ENCODE results near the gene TERF2IP. TPM values are rescaled to one million over a fixed set of nuclear protein-coding genes. Genes with fewer than 3 reads are reported as not detected.

Gene TERF2IP
- total RNA-seq, 1 donor from 2014 or later = 44.8 TPM

DNA sequence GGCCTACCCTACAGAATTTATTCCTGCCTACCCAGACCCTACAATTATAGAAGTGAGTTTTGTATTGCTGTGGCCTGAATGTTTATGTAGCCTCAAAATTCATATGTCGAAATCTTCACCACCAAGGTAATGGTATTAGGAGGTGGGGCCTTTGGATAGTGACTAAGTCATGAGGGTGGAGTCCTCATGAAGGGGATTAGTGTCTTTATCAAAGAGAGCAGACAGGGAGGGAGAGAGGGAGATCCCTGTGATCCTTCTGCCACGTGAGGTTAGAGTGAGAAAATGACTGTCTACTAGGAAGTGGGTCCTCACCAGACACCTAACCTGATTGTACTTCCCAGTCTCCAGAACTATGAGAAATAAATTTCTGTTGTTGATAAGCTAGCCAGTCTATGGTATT lies 54.7 kb downstream of the TERF2IP start:
- no peaks in the 10 kb centered on the region for H3K9me3 Mint-ChIP-seq
- no peak for DNase-seq (ENCODE audit: extremely low spot score, unreplicated experiment)
- H3K27me3 Mint-ChIP-seq = no peaks in the 10 kb centered on the region
- no peak overlapping the region for H3K4me3 Mint-ChIP-seq
- H3K36me3 Mint-ChIP-seq = no peaks in the 10 kb centered on the region
- TF ChIP-seq CTCF (conservative IDR thresholded peaks at IDR 0.05) = no peak
- H3K4me1 Mint-ChIP-seq (ENCODE audit: unreplicated experiment) = no peaks in the 10 kb centered on the region
- H3K27ac Mint-ChIP-seq = no peak overlapping the region

GRCh38 chr16:75703306-75703705 lies 55.7 kb downstream of the TERF2IP start:
- no peaks in the 10 kb centered on the region for H3K9me3 Mint-ChIP-seq
- no peaks in the 10 kb centered on the region for H3K27me3 Mint-ChIP-seq
- H3K4me3 Mint-ChIP-seq = no peak overlapping the region
- H3K36me3 Mint-ChIP-seq = no peaks in the 10 kb centered on the region
- H3K27ac Mint-ChIP-seq = no peak overlapping the region
- DNase-seq (ENCODE audit: extremely low spot score, unreplicated experiment) = no peak
- no peaks in the 10 kb centered on the region for H3K4me1 Mint-ChIP-seq (ENCODE audit: unreplicated experiment)
- TF ChIP-seq CTCF (conservative IDR thresholded peaks at IDR 0.05) = no peak

Other genes starting within 250 kb of the TERF2IP start
- gene CFDP1, start 214.3 kb upstream of the TERF2IP start, total RNA-seq (ENCODE audit: low replicate concordance) = 62.5 and 84.9 TPM in 2 replicates
- 37.9 and 46.4 TPM in 2 replicates for gene TMEM170A, start 183.1 kb upstream of the TERF2IP start, total RNA-seq (ENCODE audit: low replicate concordance)
- 1.8 and 6.0 TPM in 2 replicates for gene CHST6, start 152.3 kb upstream of the TERF2IP start, total RNA-seq (ENCODE audit: low replicate concordance)
- gene CHST5, start 111.7 kb upstream of the TERF2IP start, total RNA-seq (ENCODE audit: low replicate concordance) = 0.60 and 1.9 TPM in 2 replicates
- gene TMEM231, start 91.5 kb upstream of the TERF2IP start, total RNA-seq (ENCODE audit: low replicate concordance) = 10.0 and 18.2 TPM in 2 replicates
- 85.6 and 86.2 TPM in 2 replicates for gene GABARAPL2, start 81.4 kb upstream of the TERF2IP start, total RNA-seq (ENCODE audit: low replicate concordance)
- 39.6 and 51.9 TPM in 2 replicates for gene ADAT1, start 24.5 kb upstream of the TERF2IP start, total RNA-seq (ENCODE audit: low replicate concordance)
- 129 and 142 TPM in 2 replicates for gene KARS1, start 108 bp upstream of the TERF2IP start, total RNA-seq (ENCODE audit: low replicate concordance)
- gene CPHXL2, start 29.2 kb downstream of the TERF2IP start, total RNA-seq (ENCODE audit: low replicate concordance) = not detected in 2 replicates
- gene DUXB, start 53.7 kb downstream of the TERF2IP start, total RNA-seq (ENCODE audit: low replicate concordance) = not detected in 2 replicates
- gene CPHXL, start 78.7 kb downstream of the TERF2IP start, total RNA-seq (ENCODE audit: low replicate concordance) = not detected in 2 replicates